NCI-H524 treated with DMSO at 0.1 percent for 48 hours (cell line): ENCODE measurements around the gene CSTF2T.

Experiments used
- DNase-seq: peaks from one replicate; lab custom pipeline; 2025; lab: John Stamatoyannopoulos, UW

CSTF2T gene

DNA sequence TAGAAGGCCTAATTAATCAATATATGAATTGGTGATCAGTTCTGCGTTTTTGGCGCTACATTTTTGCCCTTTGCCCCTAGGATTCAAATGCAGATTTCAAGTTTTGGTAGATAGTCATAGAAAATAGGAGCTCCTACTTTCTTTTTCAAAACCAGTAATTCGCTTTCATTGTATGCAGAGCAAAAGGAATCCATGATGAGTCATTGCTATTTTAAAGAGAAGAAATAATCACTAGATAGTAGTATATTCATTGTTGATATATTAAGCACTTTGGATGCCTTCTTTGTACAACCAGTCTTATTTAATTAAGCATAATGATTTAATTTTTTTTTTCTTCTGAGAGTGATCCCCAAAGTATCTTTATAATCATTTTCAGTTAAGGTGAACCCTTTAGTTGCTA is 50.3 kb downstream of the CSTF2T start:
- DNase-seq, result no peak
